Measurements from ENCODE around the gene CASZ1. TPM values are rescaled to one million over a fixed set of nuclear protein-coding genes. Genes with fewer than 3 reads are reported as not detected.

The CASZ1 gene
- polyA plus RNA-seq, 3 donors: 0.30 to 3.7 (median 0.50) TPM

DNA sequence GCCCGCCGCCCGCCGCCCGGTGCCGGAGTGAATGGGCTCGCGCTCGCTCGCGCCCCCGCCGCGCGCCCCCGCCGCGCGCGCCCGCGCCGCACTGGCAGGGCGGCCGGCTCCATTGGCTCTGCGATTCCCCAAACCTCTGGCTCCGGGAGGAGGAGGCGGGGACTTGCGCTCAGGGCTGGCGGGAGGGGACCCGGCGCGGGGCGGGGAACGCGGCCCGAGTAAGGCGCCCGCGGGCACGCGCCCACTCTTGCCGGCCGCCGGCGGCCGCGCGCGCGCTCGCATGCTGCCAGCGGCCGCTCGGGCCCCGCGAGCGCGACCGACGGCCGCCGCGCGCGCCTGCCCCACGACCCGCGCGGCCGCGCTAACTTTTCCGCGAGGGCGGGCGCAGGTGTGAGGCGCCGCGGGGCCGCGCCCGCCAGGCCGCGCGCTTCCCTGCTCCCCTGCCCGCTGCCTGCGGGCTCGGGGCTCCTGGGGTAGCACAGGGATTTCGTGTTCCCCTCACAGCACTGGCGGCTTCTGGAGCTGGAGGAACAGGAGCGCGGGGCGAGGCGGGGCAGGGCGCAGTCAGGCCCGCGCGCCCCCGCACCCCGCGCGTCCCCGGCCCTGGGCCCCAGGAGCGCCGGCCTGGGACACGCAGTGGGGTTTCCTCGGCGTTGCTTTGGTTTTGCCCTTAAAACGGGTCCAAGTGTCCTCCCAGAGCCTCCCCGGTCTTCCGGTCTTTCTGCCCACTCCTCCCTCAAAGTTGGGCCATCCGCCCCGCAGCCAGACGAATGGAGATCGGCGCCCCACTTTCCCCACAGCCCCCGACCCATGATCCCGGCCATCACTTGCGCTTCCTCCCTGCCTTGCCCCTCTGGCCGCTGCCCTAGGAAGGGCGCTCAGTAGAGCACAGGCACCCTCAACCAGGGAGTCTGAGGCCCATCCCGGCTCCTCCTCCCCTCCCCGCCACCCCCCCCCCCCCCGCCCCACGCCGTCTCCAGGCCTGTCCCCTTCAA lies 101.5 kb downstream of the CASZ1 start:
- Histone ChIP-seq H3K27me3 (ENCODE audit: control insufficient read depth in 2 of 2, insufficient read depth in 2 of 2, low read length in 2 of 2) (peaks cover 0 to 10% of the 10 kb centered on the region in 2 donors), H3K27ac (ENCODE audit: low read depth in 1 of 2, low read length in 2 of 2) (no peak overlapping the region), H4K20me1 (ENCODE audit: insufficient read depth, low read length) (peaks cover 5% of the 10 kb centered on the region), H3K79me2 (ENCODE audit: insufficient read depth, low read length) (no peaks in the 10 kb centered on the region), H3K36me3 (replicated peaks in 1 of 2; ENCODE audit: control insufficient read depth in 1 of 2, insufficient read depth in 2 of 2, low read length in 2 of 2) (no peaks in the 10 kb centered on the region), H3K4me2 (replicated peaks; ENCODE audit: extremely low read depth, low read length, poor library complexity, severe bottlenecking) (peak overlapping the region; percentile 75), H3K4me3 (replicated peaks in 1 of 3; ENCODE audit: low read depth in 2 of 3, low read length in 3 of 3) (peak overlapping the region in 2 of 3 experiments; percentile 24 to 68), H3K4me1 (ENCODE audit: control insufficient read depth in 1 of 2, insufficient read depth in 2 of 2, low read length in 2 of 2) (peaks cover 9 to 12% of the 10 kb centered on the region in 2 donors), H2AFZ (ENCODE audit: insufficient read depth, low read depth, low read length, poor library complexity, severe bottlenecking) (peak overlapping the region; percentile 74), H3K9ac (ENCODE audit: insufficient read depth, low read length, poor library complexity, severe bottlenecking) (no peak overlapping the region), H3K9me3 (replicated peaks in 1 of 2; ENCODE audit: control insufficient read depth in 1 of 2, insufficient read depth in 1 of 2, low read length in 2 of 2) (no peaks in the 10 kb centered on the region)
- DNase-seq: peak; percentile 79 to 87 (median 82)
- Mint-ChIP-seq H3K27ac (peak overlapping the region in 2 of 7 donors; percentile 36 to 75), H3K36me3 (peaks cover 0 to 2% of the 10 kb centered on the region in 2 donors), H3K9me3 (no peaks in the 10 kb centered on the region), H3K27me3 (ENCODE audit: low read depth in 3 of 3) (peaks cover 20 to 24% (median 23%) of the 10 kb centered on the region in 3 donors), H3K4me1 (peaks cover 16% of the 10 kb centered on the region), H3K4me3 (peak overlapping the region; percentile 76 to 87)
- TF ChIP-seq, protein P1, sequence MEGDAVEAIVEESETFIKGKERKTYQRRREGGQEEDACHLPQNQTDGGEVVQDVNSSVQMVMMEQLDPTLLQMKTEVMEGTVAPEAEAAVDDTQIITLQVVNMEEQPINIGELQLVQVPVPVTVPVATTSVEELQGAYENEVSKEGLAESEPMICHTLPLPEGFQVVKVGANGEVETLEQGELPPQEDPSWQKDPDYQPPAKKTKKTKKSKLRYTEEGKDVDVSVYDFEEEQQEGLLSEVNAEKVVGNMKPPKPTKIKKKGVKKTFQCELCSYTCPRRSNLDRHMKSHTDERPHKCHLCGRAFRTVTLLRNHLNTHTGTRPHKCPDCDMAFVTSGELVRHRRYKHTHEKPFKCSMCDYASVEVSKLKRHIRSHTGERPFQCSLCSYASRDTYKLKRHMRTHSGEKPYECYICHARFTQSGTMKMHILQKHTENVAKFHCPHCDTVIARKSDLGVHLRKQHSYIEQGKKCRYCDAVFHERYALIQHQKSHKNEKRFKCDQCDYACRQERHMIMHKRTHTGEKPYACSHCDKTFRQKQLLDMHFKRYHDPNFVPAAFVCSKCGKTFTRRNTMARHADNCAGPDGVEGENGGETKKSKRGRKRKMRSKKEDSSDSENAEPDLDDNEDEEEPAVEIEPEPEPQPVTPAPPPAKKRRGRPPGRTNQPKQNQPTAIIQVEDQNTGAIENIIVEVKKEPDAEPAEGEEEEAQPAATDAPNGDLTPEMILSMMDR (IDR thresholded peaks at IDR 0.05): no peak
- intact Hi-C loops (cut with micrococcal nuclease): no loop called here
- WGBS (ENCODE audit: insufficient coverage): 2% methylated on average over 114 of the region's 126 CpGs

DNA sequence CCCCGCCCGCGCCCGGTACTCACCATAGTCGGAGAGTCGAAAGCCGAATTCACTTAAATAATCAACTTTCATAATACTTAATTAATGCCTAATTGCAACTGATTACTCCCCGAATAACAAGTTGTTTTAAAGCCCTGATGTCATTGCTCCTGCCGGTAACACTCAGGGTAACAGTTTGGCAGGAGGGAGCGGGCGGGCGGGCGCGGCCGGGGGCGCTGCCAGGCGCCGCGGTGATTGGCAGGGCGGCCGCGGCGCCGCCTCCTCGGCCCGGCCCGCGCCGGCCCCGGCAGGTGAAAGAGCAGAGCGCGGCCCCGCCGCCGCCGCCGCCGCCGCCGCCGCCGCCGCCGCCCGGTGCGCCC lies 102.2 kb downstream of the CASZ1 start:
- TF ChIP-seq, protein P1 (IDR thresholded peaks at IDR 0.05): no peak
- peaks cover 18 to 22% (median 20%) of the 10 kb centered on the region in 3 donors for H3K27me3 Mint-ChIP-seq (ENCODE audit: low read depth in 3 of 3)
- WGBS (ENCODE audit: insufficient coverage): under 1% methylated on average over 41 of the region's 46 CpGs
- no peak overlapping the region for H3K27ac ChIP-seq (ENCODE audit: low read depth in 1 of 2, low read length in 2 of 2)
- H3K9ac ChIP-seq (ENCODE audit: insufficient read depth, low read length, poor library complexity, severe bottlenecking): no peak overlapping the region
- H3K4me3 ChIP-seq (replicated peaks in 1 of 3; ENCODE audit: low read depth in 2 of 3, low read length in 3 of 3): peak overlapping the region; percentile 49 to 86 (median 77)
- H3K4me2 ChIP-seq (replicated peaks; ENCODE audit: extremely low read depth, low read length, poor library complexity, severe bottlenecking): peak overlapping the region; percentile 75
- H4K20me1 ChIP-seq (ENCODE audit: insufficient read depth, low read length): peaks cover 5% of the 10 kb centered on the region
- peaks cover 9 to 12% of the 10 kb centered on the region in 2 donors for H3K4me1 ChIP-seq (ENCODE audit: control insufficient read depth in 1 of 2, insufficient read depth in 2 of 2, low read length in 2 of 2)
- no peak overlapping the region for H2AFZ ChIP-seq (ENCODE audit: insufficient read depth, low read depth, low read length, poor library complexity, severe bottlenecking)
- DNase-seq: peak in 2 of 3 donors; percentile 11 to 14
- H3K9me3 Mint-ChIP-seq: no peaks in the 10 kb centered on the region
- peak overlapping the region in 2 of 7 donors; percentile 68 to 78 for H3K27ac Mint-ChIP-seq
- H3K9me3 ChIP-seq (replicated peaks in 1 of 2; ENCODE audit: control insufficient read depth in 1 of 2, insufficient read depth in 1 of 2, low read length in 2 of 2): no peaks in the 10 kb centered on the region
- H3K79me2 ChIP-seq (ENCODE audit: insufficient read depth, low read length): no peaks in the 10 kb centered on the region
- H3K36me3 ChIP-seq (replicated peaks in 1 of 2; ENCODE audit: control insufficient read depth in 1 of 2, insufficient read depth in 2 of 2, low read length in 2 of 2): no peaks in the 10 kb centered on the region
- peaks cover 0 to 10% of the 10 kb centered on the region in 2 donors for H3K27me3 ChIP-seq (ENCODE audit: control insufficient read depth in 2 of 2, insufficient read depth in 2 of 2, low read length in 2 of 2)
- H3K4me1 Mint-ChIP-seq: peaks cover 18% of the 10 kb centered on the region
- peak overlapping the region; percentile 77 to 83 for H3K4me3 Mint-ChIP-seq
- H3K36me3 Mint-ChIP-seq: peaks cover 0 to 2% of the 10 kb centered on the region in 2 donors
- intact Hi-C loops (cut with micrococcal nuclease): no loop called here

Data from CD14-positive monocyte (primary cell).